HG03521 (cell line): Measurements from ENCODE around the gene MDM4.
"Not testable (repeated sequence)": the region's sequence is repeated elsewhere in the genome, so short reads cannot be mapped to it uniquely, and the experiment has no call there.

ENCODE experiments used
- ATAC-seq: cut with Tn5 transposase; IDR thresholded peaks from one replicate; pipeline ENCODE4 v1.9.1; 2021; ENCODE audit warnings: mild to moderate bottlenecking, moderate library complexity; ENCODE audit not compliant: unreplicated experiment

Gene MDM4, protein sequence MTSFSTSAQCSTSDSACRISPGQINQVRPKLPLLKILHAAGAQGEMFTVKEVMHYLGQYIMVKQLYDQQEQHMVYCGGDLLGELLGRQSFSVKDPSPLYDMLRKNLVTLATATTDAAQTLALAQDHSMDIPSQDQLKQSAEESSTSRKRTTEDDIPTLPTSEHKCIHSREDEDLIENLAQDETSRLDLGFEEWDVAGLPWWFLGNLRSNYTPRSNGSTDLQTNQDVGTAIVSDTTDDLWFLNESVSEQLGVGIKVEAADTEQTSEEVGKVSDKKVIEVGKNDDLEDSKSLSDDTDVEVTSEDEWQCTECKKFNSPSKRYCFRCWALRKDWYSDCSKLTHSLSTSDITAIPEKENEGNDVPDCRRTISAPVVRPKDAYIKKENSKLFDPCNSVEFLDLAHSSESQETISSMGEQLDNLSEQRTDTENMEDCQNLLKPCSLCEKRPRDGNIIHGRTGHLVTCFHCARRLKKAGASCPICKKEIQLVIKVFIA

DNA sequence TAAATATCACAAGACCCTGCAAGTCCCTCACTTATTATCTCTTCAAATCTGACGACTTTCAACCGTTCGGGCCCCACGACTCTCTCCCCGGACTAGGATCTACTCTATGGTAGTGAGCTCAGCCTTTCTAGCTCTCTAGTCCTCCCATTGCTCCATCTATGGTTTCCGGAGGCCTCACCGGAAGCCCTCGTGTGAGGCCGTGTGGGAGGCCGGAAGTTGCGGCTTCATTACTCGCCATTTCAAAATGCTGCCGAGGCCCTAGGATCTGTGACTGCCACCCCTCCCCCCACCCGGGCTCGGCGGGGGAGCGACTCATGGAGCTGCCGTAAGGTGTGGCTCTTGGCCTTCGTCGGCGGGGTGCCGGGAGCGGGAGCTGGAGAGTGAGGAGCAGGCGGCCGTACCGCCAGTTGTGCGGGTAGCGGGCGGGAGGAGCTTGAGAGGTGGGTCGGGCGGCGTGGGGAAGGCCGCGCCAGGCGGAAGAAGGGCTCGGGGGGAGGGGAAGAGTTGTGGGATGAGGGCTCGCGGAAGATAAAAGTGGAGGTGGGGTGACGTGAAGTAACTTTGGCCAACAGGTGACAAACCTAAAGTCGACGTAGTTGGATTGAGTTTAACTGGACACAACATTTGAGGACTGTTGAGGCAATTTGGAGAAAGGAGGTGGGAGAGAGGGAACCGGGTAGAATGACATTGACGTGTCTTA is at the start of gene MDM4:
Gene MDM4 (plus strand): TSS at position 227 of the 700 bp plus-strand sequence. CDS start 9,113 bp downstream, outside the sequence.
- ATAC-seq, result peak; percentile 77

DNA sequence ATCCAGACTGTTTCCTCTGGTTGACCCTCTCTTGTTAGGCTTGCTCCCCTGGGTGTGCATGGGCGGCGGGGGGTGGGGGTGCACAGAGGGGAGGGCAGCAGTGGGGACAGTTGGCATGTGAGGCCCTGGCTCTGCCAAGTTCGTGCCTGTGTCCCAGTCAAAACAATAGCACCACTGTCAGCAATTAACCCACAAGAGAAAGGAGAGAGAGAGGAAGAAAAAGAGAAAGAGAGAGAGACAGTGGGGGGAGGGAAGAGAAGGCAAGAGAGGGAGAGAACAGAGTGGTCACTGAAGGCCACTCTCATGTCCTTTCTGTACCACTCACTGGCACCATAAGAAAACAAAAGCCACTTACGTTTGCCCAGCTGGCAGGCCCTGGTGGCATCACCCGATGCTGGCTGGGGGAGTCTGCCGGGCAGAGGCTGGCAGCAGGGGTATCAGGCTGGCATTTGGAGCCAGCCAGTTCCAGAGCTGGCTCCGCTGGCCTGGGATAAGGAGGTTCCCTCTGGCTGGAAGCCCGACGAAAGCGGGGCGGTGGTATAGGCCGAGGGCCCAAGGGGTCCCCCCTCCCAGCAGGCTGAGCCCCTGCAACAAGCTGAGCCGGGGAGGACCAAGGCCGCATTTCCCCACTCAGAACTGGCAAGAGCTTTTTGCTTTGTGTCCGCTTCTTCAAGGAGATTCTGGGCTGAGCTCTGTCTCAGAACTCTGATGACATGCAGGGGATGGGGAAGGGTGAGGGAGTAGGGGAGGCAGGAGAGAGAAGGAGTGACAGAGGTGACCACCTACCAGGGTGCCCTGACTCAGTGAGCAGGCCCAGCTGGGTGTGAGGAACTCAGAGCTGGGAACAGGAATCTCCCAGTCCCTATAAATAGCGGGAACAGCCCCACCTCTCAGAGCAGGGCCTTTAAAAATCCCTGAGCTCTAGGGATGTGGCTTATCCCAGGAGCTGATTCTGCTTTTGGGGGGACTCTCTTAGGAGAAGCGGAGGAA is 49.5 kb upstream of the MDM4 start:
- ATAC-seq, result no peak

DNA sequence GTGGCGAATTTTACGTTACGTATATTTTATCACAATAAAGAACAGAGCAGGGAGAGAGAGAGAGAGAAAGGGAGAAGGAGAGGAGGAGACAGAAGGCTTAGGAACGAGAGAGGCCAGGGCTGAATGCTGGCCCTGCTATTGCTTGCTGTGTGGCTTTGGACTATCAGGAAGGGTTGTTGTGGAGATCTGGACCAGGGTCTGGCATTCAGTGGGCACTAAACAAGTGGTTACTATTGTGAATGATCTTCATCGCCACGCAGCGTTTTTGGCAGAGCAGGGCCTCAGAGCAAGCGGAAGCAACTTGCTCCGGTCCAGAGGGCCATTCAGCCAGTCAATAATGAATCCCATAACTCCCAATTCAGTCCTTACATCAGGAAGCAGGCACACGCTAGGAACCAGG is 48.0 kb upstream of the MDM4 start:
- ATAC-seq, result no peak

DNA sequence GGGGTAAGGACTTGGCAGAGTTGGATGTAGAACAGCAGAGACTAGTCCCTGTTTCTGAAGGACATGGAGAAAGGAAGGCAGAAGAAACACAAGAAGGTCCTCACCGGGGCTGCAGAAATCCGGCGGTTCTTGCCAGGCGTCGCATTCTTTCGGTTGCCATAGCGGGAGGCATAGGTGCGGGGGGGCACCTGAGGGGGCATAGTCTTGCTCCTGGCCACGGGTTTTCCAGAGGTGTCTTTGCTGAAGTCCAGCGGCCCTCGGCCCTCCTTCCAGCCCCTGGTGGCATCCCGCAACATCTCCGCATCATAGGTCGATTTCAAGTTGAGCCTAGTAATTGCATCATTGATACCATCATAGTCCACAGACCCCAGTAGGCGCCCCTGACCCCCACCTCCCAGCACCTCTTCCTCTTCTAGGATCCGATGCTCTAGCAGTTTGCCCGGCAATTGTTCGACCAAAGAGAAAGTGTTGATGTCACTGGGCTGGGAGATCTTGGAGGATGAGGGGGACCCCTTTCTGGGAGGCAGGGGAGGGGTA is 47.4 kb upstream of the MDM4 start:
- ATAC-seq, result no peak

DNA sequence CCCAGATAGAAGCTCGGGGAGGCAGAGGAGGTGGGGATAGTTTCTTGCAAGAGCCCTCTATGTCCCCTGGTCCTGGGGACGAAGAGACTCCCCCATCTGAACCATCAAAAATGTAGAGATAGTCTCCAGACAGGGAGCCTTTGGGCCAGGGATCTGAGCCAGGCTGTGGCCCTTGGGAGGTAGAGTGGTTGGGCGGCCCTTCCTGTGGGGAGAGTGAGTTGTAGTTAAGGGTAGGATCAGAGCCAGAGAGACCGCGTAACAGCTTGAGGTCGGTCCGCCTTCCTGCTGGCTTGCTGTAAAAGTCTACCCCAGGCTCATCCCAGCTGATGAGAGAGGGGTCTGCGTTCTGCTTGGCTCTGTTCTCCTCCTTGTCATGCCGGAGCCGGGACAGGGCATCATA is 46.9 kb upstream of the MDM4 start:
- ATAC-seq, result no peak

DNA sequence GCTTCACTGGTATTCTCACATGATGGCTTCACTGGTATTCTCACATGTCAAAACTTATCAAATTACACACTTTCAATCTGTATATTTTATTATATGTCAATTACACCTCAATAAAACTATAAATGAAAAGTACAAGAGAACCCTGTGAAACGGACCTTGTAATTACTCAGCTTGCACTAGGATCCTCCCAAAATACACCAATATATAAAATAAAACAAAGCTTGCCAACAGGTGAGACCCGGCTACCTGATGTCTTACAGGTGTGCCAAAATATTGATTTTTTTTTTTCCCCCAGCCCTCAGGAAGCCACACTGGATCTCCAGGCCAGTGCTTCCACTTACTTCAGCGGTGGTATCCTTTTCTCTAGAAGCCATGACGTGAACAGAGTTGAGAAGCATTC is 44.5 kb upstream of the MDM4 start:
- ATAC-seq, result no peak

DNA sequence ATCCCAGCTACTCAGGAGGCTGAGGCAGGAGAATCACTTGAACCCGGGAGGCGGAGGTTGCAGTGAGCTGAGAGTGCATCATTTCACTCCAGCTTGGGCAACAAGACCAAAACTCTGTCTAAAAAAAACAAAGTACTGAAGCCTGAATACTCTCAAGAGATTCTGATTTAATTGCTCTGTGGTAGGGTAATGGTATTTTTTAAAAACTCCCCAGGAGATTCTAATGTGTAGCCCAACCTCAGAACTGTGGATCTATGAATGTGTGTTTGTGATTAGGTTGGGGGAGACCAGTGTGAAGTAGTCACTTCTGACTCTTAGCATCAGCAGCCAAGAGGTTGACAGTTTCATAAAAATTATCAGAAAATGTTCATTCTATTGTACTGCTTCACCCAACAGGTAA is 43.5 kb upstream of the MDM4 start:
- ATAC-seq, result no peak

DNA sequence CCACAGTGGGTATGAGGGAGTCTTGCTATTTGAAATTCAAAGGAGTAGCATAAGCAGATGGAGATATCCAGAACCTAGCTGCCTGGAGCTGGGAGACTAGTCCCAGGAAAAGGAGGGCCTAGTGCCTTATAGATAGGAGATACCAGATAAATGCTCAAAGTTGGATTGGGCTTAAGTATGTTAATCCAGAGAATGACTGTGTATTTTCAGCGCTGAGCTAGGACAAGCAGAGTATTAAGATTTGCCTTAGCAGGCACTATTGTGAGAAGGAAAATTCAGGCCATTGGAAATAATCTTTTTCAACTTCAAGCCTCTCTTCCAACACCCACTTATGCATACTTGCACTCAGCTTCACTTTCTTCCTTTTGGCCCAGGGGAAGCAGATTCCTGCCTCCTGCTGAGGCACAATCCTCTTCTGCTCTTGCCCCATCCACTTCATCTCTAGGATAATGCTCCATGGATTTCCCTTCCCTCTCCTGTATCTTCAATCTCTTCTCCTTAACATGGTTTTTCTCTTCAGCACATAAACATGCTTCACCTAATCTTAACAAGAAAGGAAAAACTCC is 42.7 kb upstream of the MDM4 start:
- no peak for ATAC-seq

DNA sequence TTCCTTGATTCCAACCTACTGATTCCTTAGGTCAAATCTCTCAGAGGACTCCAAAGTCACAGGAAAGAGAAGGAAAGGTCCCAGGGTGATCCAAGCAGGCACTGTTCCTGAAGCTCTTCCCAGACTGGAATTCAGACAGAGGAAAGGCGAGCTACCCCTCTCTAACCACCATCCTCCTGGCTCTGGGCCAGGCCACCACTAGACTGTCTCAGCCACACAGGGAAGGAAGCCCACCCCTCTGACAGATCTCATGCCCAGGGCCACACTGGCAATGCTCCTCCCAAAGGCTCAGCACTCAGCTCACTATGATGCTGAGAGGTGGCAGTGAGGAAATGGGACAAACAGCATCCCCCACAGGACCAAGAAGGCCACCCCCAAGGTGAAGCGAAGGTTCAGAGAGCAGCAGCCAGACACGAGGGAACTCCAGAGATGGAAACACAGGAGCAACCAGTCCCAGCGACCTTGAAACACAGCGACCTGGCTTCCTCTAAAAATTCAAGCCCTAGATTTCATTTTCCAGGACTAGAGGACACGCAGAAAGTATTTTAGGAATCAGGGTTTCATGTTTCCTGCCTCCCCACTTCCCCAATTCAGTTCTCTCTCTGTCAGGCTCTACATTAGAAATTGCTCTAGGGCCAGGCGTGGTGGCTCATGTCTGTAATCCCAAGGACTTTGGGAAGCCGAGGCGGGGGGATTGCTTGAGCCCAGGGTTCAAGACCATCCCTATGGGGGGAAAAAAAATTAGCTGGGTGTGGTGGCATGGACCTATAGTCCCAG is 40.4 kb upstream of the MDM4 start:
- no peak for ATAC-seq

DNA sequence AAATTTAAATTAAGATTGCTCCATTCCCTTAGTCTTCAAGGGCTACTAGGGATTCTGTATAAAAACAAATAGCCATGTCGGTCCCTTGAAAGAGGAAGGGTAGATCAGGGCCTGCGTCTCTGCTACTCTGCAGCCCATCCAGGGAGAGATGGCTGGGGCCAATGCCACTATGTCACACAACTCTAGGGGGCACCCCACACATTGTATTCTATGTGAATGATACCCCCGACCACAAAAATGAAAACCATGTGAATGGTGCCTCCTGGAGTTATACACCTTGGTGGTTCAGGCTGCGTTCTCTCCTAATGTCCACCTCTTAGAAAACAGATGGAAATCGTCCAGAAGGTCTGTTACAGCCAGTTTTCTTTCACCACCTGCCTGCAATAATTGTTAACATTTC is 39.6 kb upstream of the MDM4 start:
- ATAC-seq, result no peak

DNA sequence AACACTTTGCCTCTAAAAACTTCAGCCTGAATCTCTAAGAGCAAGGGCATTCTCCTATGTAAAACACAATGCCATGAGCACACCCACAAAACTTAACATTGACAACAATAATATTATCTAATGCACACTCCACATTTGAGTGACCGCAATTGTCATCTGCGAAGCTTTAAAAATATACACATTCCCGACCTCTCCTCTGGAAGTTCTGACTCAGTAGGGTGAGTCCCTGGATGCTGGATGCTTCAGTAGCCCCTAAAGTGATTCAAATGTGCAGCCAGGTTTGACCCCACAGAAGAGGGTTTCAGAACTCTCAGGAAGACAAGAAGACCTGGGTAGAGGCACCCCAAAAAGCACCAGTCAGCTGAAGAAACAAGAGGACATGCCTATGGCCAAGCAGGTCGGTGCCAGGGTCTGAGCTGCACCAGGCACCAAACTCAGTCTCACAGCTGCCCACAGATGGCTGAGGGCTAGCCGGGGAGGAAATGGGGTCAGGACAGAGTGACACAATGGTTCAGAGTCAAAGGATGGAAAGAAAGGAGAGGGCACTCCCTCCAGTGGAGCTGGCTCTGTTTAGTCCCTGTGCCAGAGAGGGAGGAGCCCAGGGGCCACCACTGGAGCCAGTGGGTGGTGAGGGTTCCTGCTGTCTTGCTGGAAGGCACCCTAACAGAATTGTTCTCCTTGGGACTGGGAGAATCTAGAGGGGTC is 39.0 kb upstream of the MDM4 start:
- ATAC-seq, result no peak

DNA sequence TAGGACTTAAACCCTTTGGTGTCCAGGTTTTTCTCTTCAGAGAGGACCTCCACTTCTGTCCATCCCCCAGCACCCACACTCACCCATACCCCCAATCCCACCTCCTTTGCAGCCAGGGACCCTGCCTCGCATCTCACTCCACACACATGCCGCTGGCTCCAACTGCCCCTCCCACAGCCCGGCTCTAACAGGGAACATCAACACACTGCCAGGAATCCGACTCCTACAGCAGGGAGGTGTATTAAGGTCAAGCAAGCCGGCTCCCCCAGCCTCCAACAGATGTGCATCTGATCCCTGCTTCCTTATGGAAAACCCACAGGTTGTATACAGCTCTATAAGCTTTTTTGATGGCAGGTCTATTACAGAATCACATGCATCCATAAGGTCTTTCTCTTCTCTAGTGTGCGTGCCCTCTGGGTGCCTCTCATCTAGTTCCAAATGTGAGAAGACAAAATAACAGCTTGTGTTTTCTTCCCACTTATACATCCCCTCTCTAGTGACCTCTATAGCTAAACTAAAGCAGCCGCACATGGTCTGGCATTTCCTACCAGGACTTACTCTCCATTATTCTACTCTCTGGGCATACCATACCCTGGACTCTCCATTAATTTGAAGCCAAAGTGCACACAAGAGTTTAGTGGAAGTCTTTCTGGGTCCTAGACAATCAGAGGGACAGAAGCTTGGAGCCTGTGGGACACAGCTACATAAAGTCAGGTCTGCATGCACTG is 37.9 kb upstream of the MDM4 start:
- ATAC-seq, result no peak

DNA sequence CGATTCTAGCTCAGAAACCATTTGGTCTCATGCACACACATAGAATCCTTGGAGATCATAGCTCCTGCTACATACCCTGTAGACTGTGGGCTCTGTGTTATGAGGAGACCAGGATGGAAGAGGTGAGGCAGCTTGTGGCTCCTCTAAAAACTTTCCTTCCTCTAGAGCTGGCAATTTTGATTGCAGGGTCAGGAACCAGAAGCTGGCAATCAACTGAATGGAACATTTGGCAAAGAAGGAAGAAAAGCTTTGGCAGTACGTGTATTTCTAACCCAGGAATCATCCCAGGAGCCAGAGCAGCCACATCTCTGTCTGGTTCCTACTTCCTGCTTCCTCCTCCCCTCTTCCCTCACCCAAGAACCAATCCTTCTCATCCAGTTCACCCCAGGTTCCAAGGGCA is 37.3 kb upstream of the MDM4 start:
- ATAC-seq, result no peak

DNA sequence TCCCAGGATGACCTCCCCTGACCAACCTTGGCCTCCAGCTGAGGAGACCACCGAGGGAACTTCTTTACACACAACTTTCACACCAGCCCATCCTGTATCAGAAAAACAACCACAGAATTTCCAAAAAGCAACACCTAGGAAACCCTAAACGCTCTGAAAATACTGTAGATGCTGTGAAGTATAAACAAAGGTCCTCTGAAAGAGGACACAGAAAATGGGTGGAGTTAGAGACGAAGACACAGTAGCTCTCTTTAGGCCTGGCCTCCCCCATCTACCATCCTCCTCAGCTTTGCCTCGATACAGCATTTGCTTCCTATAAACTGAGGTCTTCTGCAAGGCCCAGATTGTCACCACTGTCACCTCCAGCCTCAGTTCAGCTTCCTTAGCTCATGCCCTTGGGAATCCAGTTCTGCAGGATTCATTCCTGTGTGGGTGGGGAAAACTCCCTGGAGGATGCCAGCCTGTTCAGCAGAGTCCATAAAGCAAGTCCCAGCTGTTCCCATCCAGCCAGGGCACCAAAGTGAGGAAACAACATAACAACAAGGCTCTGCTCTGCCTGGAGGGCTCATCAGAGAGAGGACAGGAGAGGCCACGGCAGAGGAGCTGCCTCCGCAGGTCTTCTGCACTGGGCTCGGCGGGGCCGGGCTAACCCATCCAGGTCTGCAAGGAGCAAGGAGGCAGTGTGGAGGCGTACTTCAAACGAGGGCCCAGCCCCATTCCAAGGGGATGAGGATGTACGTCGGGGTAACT is 36.6 kb upstream of the MDM4 start:
- no peak for ATAC-seq

DNA sequence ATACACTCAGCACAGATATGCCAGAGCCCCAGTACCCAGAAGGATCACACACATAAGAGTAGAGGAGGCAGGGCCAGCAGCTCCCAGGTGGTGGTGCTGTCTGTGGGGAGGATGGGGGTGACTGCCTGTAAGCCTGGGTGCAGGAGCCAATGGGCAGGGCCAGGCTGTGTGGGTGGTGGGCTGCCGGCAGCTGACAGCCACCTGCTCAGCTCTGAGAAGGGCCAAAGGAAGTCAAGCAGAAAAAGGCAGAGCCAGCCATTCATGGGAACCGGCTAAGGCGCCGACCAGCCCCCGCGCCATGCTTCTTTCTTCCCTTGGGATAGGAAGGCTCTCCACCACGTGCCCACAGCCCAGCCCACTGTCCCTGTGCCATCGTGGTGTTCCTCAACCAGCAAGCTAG is 35.7 kb upstream of the MDM4 start:
- ATAC-seq, result peak; percentile 53

DNA sequence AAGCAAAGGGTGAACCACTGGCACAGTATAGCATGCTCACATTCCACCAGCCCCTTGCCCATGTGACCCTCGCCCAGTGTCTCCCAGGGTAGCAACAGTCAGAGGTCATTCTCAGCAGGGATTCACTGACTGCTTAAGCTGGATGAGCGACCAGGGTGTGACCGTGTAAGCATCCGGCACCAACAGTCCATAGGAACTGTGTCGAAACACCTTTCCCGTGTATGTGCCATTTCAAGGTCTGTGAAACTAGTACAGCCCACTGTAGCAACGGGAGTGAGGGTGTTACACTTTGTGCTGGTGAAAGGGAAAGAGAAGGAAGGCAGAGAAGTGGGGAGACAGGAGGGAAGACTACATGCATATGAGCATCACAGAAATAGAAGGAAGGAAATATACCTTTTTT is 32.4 kb upstream of the MDM4 start:
- no peak for ATAC-seq

DNA sequence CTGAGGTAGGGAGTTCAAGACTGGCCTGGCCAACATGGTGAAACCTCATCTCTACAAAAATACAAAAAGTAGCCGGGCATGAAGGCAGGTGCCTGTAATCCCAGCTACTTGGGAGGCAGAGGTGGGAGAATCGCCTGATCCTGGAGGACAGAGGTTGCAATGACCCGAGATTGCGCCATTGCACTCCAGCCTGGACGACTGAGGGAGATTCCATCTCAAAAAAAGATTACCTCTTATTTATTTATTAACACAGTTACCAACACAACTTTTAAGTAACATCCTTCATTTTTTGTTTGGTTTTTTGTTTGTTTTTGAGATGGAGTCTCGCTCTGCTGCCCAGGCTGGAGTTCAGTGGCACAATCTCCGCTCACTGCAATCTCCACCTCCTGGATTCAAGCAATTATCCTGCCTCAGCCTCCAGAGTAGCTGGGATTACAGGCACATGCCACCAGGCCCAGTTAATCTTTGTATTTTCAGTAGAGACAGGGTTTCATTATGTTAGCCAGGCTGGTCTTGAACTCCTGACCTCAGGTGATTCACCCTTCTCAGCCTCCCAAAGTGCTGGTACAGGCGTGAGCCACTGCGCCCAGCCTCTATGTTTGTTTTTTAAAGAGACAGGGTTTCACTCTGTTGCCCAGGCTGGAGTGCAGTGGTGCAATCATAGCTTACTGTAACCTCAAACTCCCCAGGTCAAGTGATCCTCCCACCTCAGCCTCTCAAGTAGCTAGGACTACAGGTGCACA is 29.5 kb upstream of the MDM4 start:
- not testable (repeated sequence) for ATAC-seq
